Measurements from ENCODE around the gene CASP9.

The CASP9 gene

DNA sequence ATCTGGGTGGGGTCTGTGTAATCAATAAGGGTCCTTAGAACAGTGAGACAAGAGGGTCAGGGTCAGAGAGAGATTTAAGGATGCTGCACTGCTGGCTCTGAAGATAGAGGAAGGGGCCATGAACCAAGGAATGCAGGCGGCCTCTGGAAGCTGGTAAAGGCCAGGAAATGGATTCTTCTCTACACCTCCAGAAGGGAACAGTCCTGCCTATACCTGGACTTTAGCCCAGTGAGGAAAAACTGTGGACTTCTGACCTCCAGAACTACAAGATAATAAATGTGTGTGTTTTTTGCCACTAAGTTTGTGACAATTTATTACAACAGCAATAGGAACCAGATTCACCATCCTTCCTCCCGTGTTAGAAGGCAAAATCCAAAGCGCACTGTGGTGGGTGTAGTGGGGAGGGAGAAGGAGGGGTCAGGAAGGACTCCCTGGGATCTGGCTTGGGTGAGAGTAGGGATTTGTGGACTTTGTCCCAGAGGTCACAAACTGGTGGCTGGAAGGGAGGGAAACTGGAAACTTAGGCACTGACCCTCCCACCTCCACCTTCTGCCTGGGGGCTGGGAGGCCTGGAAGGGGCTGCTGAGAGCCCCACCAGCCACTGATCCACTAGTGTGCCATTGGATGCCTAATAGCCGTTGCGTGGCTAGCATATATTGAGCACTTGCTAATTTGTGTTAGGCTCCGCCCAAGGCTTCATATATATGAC is 72.8 kb downstream of the CASP9 start:
- in situ Hi-C loops (cut with HindIII; ENCODE audit: low sequenced_read_pairs), result no loop called here

DNA sequence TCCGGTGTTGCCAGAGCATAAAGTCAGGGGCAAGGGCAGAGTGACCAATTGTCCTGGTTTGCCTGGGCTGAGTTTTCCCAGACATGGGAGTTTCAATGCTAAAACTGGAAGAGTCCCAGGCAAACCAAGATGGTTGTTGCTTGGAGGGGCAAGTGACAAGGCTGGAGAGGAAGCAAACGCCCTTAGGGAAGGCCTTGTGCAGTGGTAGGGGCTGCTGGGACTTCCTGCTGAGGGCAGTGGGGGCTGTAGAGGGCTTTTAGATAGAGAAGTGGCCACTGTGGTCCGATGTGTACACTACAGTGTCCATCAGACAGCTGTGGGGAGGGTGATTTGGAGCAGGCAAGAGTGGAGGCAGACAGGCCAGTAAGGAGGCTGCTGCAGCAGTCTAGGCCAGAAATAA is 74.4 kb downstream of the CASP9 start:
- in situ Hi-C loops (cut with HindIII; ENCODE audit: low sequenced_read_pairs), result loop anchor here (10.0 kb wide), 1 partner anchor 55 kb away; no protein-coding TSS in a partner anchor

DNA sequence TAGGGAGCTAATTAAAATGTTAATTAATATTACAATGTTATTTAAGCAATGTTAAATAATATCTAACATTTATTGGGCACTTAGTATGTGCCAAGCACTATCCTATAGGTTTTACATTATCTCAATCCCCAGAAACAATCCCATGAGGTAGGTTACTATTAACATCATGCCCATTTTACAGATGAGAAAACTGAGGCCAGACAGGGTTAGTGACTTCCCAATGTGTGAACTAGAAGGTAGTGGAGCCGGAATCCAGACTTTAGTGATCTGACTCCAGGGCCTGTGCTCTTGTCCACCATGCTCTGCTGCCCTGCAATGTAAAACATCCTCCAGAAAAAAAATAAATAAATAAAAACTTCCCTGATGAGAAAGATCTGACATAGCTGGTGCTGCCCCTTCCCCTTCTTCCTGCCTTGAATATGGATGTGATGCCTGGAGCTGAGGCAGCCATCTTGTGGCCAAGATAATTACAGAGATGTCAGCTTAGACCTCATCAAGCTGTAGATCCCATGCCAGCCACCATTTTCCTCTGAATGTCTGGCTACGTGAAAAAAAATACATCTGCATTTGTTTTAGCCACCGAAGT is 75.0 kb downstream of the CASP9 start:
- in situ Hi-C loops (cut with HindIII; ENCODE audit: low sequenced_read_pairs), result loop anchor here (10.0 kb wide), 1 partner anchor 54 kb away; no protein-coding TSS in a partner anchor

DNA sequence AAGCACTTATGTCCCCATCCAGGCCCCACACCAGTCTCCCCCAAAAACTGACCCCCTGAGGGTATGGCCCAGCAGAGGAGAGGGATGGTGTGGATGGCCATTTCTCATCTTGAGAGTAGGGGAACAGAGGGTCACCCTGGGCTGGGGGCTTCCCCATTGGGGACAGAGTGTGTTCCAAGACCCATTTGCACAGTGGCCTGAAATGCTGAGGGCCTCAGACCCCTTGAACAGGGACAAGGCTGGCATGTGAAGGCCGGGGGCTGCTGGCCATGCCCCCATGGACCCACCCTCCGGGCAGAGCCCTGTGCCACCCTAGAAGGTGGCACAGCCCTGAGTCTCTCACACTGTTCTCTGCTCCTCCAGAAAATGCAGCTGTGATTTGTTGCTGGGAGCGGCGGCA is 77.8 kb downstream of the CASP9 start:
- in situ Hi-C loops (cut with HindIII; ENCODE audit: low sequenced_read_pairs), result loop anchor here (10.0 kb wide), 1 partner anchor 51 kb away; no protein-coding TSS in a partner anchor

DNA sequence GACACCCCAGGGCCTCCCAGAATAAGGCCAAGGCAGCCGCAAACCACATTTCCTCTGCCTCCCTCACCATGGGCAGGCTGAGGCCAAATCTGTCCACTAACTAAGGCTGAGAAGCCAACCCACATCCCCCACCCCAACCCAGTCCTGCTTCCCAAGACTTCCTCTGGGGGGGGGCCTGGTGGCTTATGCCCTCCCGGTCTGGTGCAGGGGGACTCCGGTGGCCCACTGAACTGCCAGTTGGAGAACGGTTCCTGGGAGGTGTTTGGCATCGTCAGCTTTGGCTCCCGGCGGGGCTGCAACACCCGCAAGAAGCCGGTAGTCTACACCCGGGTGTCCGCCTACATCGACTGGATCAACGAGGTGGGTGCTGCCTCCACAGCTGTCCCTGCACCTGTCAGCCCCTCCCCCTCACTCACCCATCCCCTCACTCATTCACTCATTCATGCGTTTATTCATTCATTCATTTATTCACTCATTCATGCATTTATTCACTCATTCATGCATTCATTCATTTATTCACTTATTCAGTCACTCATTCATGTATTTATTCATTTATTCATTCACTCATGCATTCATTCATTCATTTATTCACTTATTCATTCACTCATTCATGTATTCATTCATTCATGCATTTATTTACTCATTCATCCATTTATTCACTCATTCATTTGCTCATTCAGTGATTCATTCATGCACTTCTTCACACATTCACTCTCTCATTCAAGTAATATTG is 78.5 kb downstream of the CASP9 start:
- in situ Hi-C loops (cut with HindIII; ENCODE audit: low sequenced_read_pairs), result loop anchor here (10.0 kb wide), 1 partner anchor 51 kb away; no protein-coding TSS in a partner anchor

DNA sequence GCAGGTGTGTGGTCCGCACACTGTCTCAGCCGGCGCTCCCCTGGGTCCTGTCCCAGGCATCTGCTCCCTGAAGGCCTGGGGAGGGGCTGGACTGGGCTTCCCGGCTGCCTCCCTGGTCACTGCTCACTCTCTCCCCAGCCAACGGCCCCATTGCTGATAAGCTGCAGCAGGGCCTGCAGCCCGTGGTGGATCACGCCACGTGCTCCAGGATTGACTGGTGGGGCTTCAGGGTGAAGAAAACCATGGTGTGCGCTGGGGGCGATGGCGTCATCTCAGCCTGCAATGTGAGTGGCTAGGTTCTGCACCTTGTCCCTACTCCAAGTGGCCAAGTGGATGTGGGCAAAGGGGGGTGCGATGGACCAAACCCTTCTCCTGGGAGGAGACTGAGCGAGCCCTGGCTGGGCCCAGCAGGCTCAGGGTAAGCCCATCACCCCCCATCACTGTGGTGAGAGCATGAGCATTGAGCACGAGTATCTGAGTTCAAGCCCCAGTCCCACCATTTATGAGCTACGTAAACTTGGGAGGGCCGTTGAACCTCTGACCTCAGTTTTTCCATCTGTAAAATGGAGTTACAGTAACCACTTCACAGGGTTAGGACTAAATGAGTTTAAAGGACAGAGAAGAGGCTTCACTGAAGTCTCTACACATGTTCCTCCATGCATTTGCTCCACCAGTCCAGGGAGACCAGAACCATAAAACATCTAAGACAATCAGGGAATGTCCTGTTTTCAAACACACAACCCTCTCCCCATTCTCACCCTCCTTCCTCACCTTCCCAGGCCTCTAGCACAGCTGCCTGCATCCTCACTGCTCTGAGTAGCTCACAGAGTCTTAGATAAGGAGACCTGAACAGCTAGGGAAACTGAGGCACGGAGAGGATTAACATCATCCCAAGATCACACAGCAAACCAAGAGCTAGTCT is 79.3 kb downstream of the CASP9 start:
- in situ Hi-C loops (cut with HindIII; ENCODE audit: low sequenced_read_pairs), result loop anchor here (5.0 to 10.0 kb wide), 2 partner anchors 38 to 50 kb away; no protein-coding TSS in a partner anchor

DNA sequence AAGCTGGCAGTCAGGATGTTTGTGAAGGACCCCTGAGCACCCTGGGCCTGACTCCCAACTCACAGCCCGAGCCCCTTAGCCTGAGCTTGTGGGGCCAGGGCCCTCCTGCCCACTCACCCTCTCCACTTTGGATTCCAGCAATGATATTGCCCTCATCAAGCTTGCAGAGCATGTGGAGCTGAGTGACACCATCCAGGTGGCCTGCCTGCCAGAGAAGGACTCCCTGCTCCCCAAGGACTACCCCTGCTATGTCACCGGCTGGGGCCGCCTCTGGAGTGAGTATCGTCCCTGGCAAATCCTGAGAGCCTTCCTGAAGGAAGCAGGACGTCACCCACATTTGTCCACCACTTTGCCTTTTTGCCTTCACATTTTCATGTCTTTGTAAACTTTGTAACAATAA is 80.7 kb downstream of the CASP9 start:
- in situ Hi-C loops (cut with HindIII; ENCODE audit: low sequenced_read_pairs), result loop anchor here (5.0 to 10.0 kb wide), 2 partner anchors 39 to 48 kb away; no protein-coding TSS in a partner anchor

DNA sequence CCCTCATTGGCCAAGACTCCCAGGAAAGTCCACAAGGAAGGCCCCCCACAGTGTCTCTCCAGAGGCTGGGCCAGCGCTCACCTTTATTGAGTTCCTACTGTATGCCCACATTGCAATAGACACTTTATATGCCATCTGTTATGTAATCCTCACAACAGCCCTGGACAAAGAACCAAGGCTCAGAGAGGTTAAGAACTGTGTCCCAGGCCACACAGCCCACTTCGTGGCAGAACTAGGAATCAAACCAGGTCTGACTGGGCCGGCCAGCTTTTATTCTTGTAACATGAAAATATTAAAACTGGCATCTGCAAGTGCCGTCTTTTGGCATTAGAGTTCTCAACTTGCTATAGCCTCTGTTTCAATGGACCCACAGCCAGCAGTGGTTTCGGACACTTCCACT is 81.3 kb downstream of the CASP9 start:
- in situ Hi-C loops (cut with HindIII; ENCODE audit: low sequenced_read_pairs), result loop anchor here (5.0 to 10.0 kb wide), 2 partner anchors 40 to 48 kb away; no protein-coding TSS in a partner anchor

DNA sequence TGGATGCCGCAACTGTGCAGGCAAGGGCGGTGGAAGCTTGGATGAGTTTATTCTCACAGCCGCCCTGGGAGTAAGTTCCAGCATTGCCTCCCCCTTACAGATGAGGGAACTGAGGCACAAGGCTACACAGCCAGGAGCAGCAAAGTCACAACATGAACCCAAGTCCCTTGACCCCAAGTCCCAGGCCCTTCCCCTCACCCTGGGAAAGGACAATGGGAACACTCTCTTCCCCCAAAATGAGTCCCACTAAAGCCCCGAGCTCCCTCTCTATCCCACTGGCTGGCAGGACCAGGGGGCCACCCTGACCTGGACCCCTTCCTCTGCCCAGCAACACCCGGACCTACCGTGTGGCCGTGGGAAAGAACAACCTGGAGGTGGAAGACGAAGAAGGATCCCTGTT is 81.9 kb downstream of the CASP9 start:
- in situ Hi-C loops (cut with HindIII; ENCODE audit: low sequenced_read_pairs), result loop anchor here (5.0 to 10.0 kb wide), 2 partner anchors 40 to 47 kb away; no protein-coding TSS in a partner anchor

All from endothelial cell of hepatic sinusoid (primary cell).